AG04450 (cell line): ENCODE measurements around the gene ARSB. TPM values are rescaled to one million over a fixed set of nuclear protein-coding genes. Genes with fewer than 3 reads are reported as not detected.

Experiments
- CTCF ChIA-PET: fragments of 300-600, 350-600 bp; formaldehyde crosslinking; extraction: SDS; loops from one replicate; lab custom pipeline; 2022; ENCODE audit warnings: antibody characterized with exemption, inconsistent platforms; lab: Charles Lee
- POLR2A ChIA-PET: fragments of 350-600 bp; formaldehyde crosslinking; extraction: SDS; loops from one replicate; lab custom pipeline; 2021; ENCODE audit warnings: antibody characterized with exemption, inconsistent platforms; lab: Yijun Ruan, JAX
- DNase-seq: peaks from one replicate; pipeline ENCODE4 v3.0.0-alpha.2; 2011; ENCODE audit warnings: low read depth, low spot score
- H3K27ac ChIP-seq: one replicate; pipeline ENCODE4 v1.5.1; 2012; ENCODE audit warnings: low read depth, low read length, control low read depth
- H3K27me3 ChIP-seq: one replicate; pipeline ENCODE4 v1.6.0; 2012; ENCODE audit warnings: low read length; ENCODE audit not compliant: control insufficient read depth, insufficient read depth
- H3K4me3 ChIP-seq: 2 replicates; pipeline ENCODE4 v1.5.1; 2011; ENCODE audit warnings: mild to moderate bottlenecking, low read depth, low read length, control low read depth
- H3K9me3 ChIP-seq: 2 replicates; pipeline ENCODE4 v1.5.1; 2012; ENCODE audit warnings: low read length; ENCODE audit not compliant: control insufficient read depth, insufficient read depth
- CTCF ChIP-seq: IDR thresholded peaks from 2 replicates; pipeline ENCODE4 v1.5.1; 2011; ENCODE audit warnings: low read depth, low read length, control low read depth, inconsistent platforms
- polyA plus RNA-seq: library from polyadenylated mRNA; depleted of rRNA; stranded (reverse); fragments of >200 nt; gene quantifications from 2 replicates; pipeline ENCODE4 v1.2.3, GENCODE V29; 2011

ARSB gene
- polyA plus RNA-seq, 1 experiment = 21.0 TPM

- no peak for TF ChIP-seq CTCF
- H3K27ac ChIP-seq = no peak overlapping the region
- H3K9me3 ChIP-seq = no peaks in the 10 kb centered on the region
- DNase-seq = no peak
- POLR2A ChIA-PET = no interaction called here
- H3K4me3 ChIP-seq = no peak overlapping the region
- H3K27me3 ChIP-seq = no peaks in the 10 kb centered on the region
- CTCF ChIA-PET = no interaction called here
These were observed 191.0 kb downstream of the ARSB start for GRCh38 chr5:78793907-78794662.

GRCh38 chr5:78792345-78793055 lies 192.6 kb downstream of the ARSB start:
- no peak for DNase-seq
- Histone ChIP-seq H3K9me3 (no peaks in the 10 kb centered on the region), H3K4me3 (no peak overlapping the region), H3K27me3 (no peaks in the 10 kb centered on the region), H3K27ac (no peak overlapping the region)
- ChIA-PET POLR2A (interaction anchor here (0.7 kb wide), 1 partner anchor 73 kb away, joined by 4 read pairs; no protein-coding TSS in a partner anchor), CTCF (no interaction called here)
- TF ChIP-seq CTCF = no peak

- DNase-seq = no peak
- CTCF ChIA-PET = no interaction called here
- Histone ChIP-seq H3K27ac (no peak overlapping the region), H3K4me3 (no peak overlapping the region), H3K27me3 (no peaks in the 10 kb centered on the region), H3K9me3 (no peaks in the 10 kb centered on the region)
- no peak for TF ChIP-seq CTCF
- POLR2A ChIA-PET = interaction anchor here (0.7 kb wide), 1 partner anchor 72 kb away, joined by 4 read pairs; no protein-coding TSS in a partner anchor
These were observed 193.5 kb downstream of the ARSB start for GRCh38 chr5:78791501-78792100.

GRCh38 chr5:78787783-78788182 lies 197.3 kb downstream of the ARSB start:
- CTCF ChIA-PET = interaction anchor here (0.6 kb wide), 1 partner anchor 497 kb away, joined by 4 read pairs; no protein-coding TSS in a partner anchor
- no peak for DNase-seq

More at GRCh38 chr5:78787783-78788182, 197.3 kb downstream of the ARSB start:
- no peaks in the 10 kb centered on the region for H3K27me3 ChIP-seq
- POLR2A ChIA-PET = interaction anchor here (1.2 kb wide), 1 partner anchor 10 kb away, joined by 4 read pairs; no protein-coding TSS in a partner anchor
- TF ChIP-seq CTCF = no peak
- H3K4me3 ChIP-seq = no peak overlapping the region
- no peak overlapping the region for H3K27ac ChIP-seq
- H3K9me3 ChIP-seq = no peaks in the 10 kb centered on the region
